BE2C (cell line): ENCODE measurements around the gene CSRNP3.

Source experiments
- DNase-seq: peaks from one replicate; pipeline ENCODE4 v3.0.0-alpha.2; 2020
- H3K27me3 ChIP-seq: fragments of 250-450 bp; sonication (Bioruptor Pico); 2 replicates; pipeline ENCODE4 v1.5.1; 2020; ENCODE audit warnings: mild to moderate bottlenecking
- H3K36me3 ChIP-seq: fragments of 250-450 bp; sonication (Bioruptor Pico); 2 replicates; pipeline ENCODE4 v1.5.1; 2020; ENCODE audit warnings: mild to moderate bottlenecking
- H3K4me1 ChIP-seq: fragments of 250-450 bp; sonication (Bioruptor Pico); 2 replicates; pipeline ENCODE4 v1.5.1; 2020
- H3K4me3 ChIP-seq: 2 replicates; pipeline ENCODE4 v1.5.1; 2011; ENCODE audit warnings: low read depth, low read length
- H3K9me3 ChIP-seq: fragments of 250-450 bp; sonication (Bioruptor Pico); 2 replicates; pipeline ENCODE4 v1.5.1; 2020
- CTCF ChIP-seq: IDR thresholded peaks from 2 replicates; pipeline ENCODE4 v1.5.1; 2012; ENCODE audit warnings: mild to moderate bottlenecking, low read depth, low read length

The CSRNP3 gene

GRCh38 chr2:165697748-165698443, 228.4 kb downstream of the CSRNP3 start:
- H3K27me3 ChIP-seq = no peaks in the 10 kb centered on the region
- TF ChIP-seq CTCF = no peak
- peaks cover 11% of the 10 kb centered on the region; the same call in 1 of the 2 replicates for H3K4me1 ChIP-seq
- H3K4me3 ChIP-seq = no peak overlapping the region
- H3K36me3 ChIP-seq = no peaks in the 10 kb centered on the region
- no peak for DNase-seq
- no peaks in the 10 kb centered on the region for H3K9me3 ChIP-seq

GRCh38 chr2:165698444-165698884, 229.0 kb downstream of the CSRNP3 start:
- Histone ChIP-seq H3K4me1 (peaks cover 11% of the 10 kb centered on the region; the same call in 1 of the 2 replicates), H3K36me3 (no peaks in the 10 kb centered on the region), H3K4me3 (no peak overlapping the region), H3K27me3 (no peaks in the 10 kb centered on the region), H3K9me3 (no peaks in the 10 kb centered on the region)
- peak; percentile 23 for DNase-seq
- TF ChIP-seq CTCF = peak; percentile 60

- no peak for TF ChIP-seq CTCF
- Histone ChIP-seq H3K4me1 (peaks cover 10% of the 10 kb centered on the region; the same call in 1 of the 2 replicates), H3K4me3 (no peak overlapping the region), H3K27me3 (no peaks in the 10 kb centered on the region), H3K9me3 (no peaks in the 10 kb centered on the region), H3K36me3 (no peaks in the 10 kb centered on the region)
- DNase-seq = no peak
Observed at GRCh38 chr2:165699946-165700345, 230.4 kb downstream of the CSRNP3 start.

- no peaks in the 10 kb centered on the region for H3K9me3 ChIP-seq
- no peaks in the 10 kb centered on the region for H3K27me3 ChIP-seq
- DNase-seq = peak; percentile 51
- TF ChIP-seq CTCF = no peak
- H3K4me3 ChIP-seq = no peak overlapping the region
- no peaks in the 10 kb centered on the region for H3K36me3 ChIP-seq
- peaks cover 6% of the 10 kb centered on the region; the same call in 1 of the 2 replicates for H3K4me1 ChIP-seq
Observed at GRCh38 chr2:165700531-165700930, 231.0 kb downstream of the CSRNP3 start.

GRCh38 chr2:165701147-165701546, 231.6 kb downstream of the CSRNP3 start:
- Histone ChIP-seq H3K4me3 (no peak overlapping the region), H3K9me3 (no peaks in the 10 kb centered on the region), H3K27me3 (no peaks in the 10 kb centered on the region), H3K4me1 (peaks cover 6% of the 10 kb centered on the region; the same call in 1 of the 2 replicates), H3K36me3 (no peaks in the 10 kb centered on the region)
- no peak for TF ChIP-seq CTCF
- DNase-seq = no peak

- H3K4me3 ChIP-seq = no peak overlapping the region
- H3K36me3 ChIP-seq = no peaks in the 10 kb centered on the region
Observed at GRCh38 chr2:165706960-165707487, 237.5 kb downstream of the CSRNP3 start.

More at GRCh38 chr2:165706960-165707487, 237.5 kb downstream of the CSRNP3 start:
- no peak for DNase-seq
- Histone ChIP-seq H3K9me3 (no peaks in the 10 kb centered on the region), H3K27me3 (no peaks in the 10 kb centered on the region), H3K4me1 (no peaks in the 10 kb centered on the region)
- no peak for TF ChIP-seq CTCF
